ENCODE results near the gene NDUFAF8.

Gene NDUFAF8

DNA sequence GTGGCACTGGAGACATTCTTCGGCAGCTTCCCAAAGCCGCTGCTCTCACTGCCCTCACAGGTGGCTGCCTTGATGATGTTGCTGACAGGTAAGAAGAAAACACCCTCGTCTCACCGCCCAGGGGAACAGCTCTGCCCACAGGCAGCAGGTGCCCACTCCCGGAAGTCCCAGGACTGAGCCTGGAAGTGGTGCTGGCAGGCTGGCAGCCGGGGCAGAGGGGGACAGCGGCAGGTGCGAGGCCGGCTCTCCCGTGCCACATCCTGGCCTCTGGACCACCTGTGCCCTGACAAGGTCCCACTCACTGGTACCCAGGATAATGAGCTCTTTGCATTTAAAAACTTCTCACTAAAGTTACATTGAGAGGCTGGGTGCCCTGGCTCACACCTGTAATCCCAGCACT is 36.8 kb upstream of the NDUFAF8 start:
- TF ChIP-seq, protein P1, sequence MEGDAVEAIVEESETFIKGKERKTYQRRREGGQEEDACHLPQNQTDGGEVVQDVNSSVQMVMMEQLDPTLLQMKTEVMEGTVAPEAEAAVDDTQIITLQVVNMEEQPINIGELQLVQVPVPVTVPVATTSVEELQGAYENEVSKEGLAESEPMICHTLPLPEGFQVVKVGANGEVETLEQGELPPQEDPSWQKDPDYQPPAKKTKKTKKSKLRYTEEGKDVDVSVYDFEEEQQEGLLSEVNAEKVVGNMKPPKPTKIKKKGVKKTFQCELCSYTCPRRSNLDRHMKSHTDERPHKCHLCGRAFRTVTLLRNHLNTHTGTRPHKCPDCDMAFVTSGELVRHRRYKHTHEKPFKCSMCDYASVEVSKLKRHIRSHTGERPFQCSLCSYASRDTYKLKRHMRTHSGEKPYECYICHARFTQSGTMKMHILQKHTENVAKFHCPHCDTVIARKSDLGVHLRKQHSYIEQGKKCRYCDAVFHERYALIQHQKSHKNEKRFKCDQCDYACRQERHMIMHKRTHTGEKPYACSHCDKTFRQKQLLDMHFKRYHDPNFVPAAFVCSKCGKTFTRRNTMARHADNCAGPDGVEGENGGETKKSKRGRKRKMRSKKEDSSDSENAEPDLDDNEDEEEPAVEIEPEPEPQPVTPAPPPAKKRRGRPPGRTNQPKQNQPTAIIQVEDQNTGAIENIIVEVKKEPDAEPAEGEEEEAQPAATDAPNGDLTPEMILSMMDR (IDR thresholded peaks at IDR 0.05; ENCODE audit: low read depth, low read length, missing control alignments) = no peak
- H3K4me3 ChIP-seq (ENCODE audit: low read depth, low read length) = no peak overlapping the region
- no peak for DNase-seq (ENCODE audit: low read depth)

DNA sequence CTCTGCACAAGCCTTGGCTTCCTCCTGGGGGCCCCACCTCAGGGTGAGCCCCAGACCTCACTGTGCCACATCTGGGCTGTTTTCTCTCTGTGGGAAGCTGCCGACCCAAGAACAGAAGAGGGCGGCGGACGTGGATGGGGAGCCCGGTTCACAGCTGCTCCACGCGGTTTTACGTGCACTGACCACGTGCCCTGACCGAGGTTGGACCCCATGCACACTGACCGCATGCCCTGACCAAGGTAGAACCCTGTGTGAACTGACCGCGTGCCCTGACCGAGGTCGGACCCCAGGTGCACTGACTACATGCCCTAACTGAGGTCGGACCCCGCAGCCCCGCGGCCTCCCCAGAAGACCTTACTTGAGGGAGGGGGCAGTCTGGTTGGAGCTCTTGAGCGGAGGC is 36.0 kb upstream of the NDUFAF8 start:
- TF ChIP-seq, protein P1 (IDR thresholded peaks at IDR 0.05; ENCODE audit: low read depth, low read length, missing control alignments) = no peak
- no peak for DNase-seq (ENCODE audit: low read depth)
- no peak overlapping the region for H3K4me3 ChIP-seq (ENCODE audit: low read depth, low read length)

DNA sequence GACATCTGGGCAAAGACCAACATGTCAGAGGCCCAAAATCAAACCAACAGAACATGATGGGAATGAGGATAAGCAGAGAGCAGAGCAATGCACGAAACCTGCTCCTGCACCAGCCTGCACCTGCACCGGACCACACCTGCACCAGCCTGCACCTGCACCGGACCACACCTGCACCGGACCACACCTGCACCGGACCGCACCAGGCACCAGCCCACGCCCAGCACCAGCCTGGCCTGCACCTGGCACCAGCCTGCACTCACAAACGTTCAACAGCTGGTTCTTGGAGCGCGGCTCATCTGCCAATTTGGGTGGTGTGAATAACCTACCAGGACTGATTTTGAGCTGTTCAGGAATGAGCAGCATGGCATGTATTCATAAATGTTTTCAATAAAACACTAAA is 34.5 kb upstream of the NDUFAF8 start:
- H3K4me3 ChIP-seq (ENCODE audit: low read depth, low read length) = no peak overlapping the region
- TF ChIP-seq, protein P1 (IDR thresholded peaks at IDR 0.05; ENCODE audit: low read depth, low read length, missing control alignments) = no peak
- DNase-seq (ENCODE audit: low read depth) = no peak

DNA sequence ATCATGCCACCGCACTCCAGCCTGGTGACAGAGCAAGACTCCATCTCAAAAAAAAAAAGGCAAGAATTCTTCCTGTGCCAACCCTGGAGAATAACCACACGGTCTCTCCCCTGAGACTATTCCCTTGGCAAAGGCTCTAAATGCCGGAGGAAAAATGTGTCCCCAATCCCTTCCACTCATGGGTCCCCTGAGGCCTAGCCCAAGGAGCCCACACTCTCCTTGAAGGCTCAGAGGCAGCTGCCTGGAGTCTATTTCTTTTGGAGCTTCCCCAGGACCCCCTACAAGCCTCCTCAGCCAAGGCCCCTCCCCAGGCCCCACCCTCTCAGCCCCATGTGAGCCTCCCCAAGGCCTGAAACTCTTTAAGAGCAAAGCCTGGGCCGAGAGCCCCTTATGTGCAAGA is 33.0 kb upstream of the NDUFAF8 start:
- DNase-seq (ENCODE audit: low read depth) = no peak
- H3K4me3 ChIP-seq (ENCODE audit: low read depth, low read length) = no peak overlapping the region
- TF ChIP-seq, protein P1 (IDR thresholded peaks at IDR 0.05; ENCODE audit: low read depth, low read length, missing control alignments) = no peak

DNA sequence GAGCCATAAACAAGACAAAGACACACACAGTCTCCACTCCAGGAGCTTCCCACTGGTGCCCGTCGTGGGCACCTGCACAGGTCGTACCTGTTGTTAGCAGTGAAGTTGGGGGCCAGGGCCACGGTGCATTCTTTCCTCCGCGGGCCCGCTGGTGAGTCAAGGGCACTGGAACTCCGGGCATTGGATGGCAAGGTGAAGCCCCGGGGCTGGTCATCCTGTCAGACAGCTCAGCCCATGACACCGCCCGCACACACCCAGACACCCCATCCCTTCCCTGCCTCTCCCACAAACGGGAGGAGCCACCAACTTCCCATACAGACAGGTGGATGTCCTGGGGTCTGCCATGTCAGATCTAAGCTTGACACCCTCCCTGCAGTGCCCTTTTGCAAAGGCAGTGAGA is 32.5 kb upstream of the NDUFAF8 start:
- no peak overlapping the region for H3K4me3 ChIP-seq (ENCODE audit: low read depth, low read length)
- TF ChIP-seq, protein P1 (IDR thresholded peaks at IDR 0.05; ENCODE audit: low read depth, low read length, missing control alignments) = no peak
- DNase-seq (ENCODE audit: low read depth) = no peak

DNA sequence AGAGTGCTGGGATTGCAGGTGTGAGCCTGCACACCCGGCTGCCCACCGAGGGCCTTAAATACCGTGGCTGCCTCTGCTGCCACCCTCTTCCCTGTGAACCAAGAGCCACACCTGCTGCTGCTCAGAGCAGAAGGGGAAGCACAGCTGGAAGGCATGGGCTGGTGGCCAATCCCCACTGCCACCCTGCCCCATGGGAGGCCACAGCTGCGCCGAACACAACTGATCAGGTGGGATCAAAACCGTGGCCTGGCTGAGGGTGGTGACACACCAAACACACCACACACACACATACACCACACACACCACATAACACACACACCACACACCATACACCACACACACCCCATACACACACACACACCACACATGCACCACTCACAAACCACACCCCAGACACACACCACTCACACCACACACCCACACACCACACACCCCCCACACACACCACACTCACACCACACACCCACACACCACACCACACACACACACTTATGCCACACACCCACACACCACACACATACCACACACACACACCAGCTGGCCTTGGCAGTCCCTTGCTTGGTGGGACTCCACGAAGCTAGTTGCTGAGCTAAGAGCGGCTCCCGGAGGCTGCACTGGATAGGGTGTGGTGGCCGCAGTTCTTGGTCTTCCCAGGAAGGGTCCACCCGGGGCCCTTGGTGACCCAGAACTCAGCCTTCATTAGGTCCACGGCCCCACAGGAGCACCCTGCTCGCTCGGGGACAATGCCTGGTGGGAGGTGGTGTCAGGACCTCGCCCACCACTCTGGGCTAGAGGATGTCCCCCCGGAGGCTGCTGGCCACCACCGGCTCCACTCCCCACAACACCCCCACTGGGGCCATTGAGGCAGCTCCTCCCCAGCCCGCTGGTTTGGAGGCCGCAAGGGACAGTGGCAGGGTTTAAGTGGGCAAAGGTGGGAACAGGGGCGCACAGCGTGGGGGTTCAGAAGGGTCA is 31.2 kb upstream of the NDUFAF8 start:
- TF ChIP-seq, protein P1 (IDR thresholded peaks at IDR 0.05; ENCODE audit: low read depth, low read length, missing control alignments) = no peak
- no peak overlapping the region for H3K4me3 ChIP-seq (ENCODE audit: low read depth, low read length)
- DNase-seq (ENCODE audit: low read depth) = no peak

DNA sequence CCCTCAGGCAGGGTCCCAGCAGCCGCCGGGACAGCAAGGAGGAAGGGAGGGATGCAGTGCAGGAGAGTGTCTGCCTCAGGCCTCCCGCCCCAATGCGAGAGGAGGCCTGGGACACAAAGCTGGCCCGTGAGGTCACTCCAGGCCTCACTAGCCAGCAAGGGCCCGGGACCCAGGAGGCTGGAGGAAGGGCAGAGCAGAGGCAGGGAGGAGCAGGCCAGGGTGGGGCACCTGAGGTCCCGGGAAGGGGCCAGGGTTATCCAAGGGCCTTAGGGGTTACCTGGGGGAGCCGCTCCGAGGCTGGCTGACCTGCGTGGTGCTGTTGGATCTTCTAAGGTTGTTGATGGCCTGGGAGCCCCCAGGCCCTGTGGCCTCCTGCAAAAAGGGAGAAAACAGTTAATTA is 30.5 kb upstream of the NDUFAF8 start:
- H3K4me3 ChIP-seq (ENCODE audit: low read depth, low read length) = no peak overlapping the region
- TF ChIP-seq, protein P1 (IDR thresholded peaks at IDR 0.05; ENCODE audit: low read depth, low read length, missing control alignments) = no peak
- DNase-seq (ENCODE audit: low read depth) = no peak

Measured in GM12864 (cell line).